ENCODE measurements around the gene PAK4.

Gene PAK4

GRCh38 chr19:39165857-39166256 lies 40.3 kb downstream of the PAK4 start:
- no peak for DNase-seq (ENCODE audit: low read depth in 2 of 2)

GRCh38 chr19:39166571-39167391 lies 41.2 kb downstream of the PAK4 start:
- DNase-seq (ENCODE audit: low read depth in 2 of 2), result no peak

GRCh38 chr19:39167461-39168257 lies 42.1 kb downstream of the PAK4 start:
- no peak for DNase-seq (ENCODE audit: low read depth in 2 of 2)

- DNase-seq (ENCODE audit: low read depth in 2 of 2), result no peak
Observed at GRCh38 chr19:39168258-39169142, 42.9 kb downstream of the PAK4 start.

GRCh38 chr19:39169143-39169810 lies 43.7 kb downstream of the PAK4 start:
- no peak for DNase-seq (ENCODE audit: low read depth in 2 of 2)

- DNase-seq (ENCODE audit: low read depth in 2 of 2), result no peak
Observed at GRCh38 chr19:39170386-39171231, 45.0 kb downstream of the PAK4 start.

GRCh38 chr19:39171479-39172465 lies 46.2 kb downstream of the PAK4 start:
- DNase-seq (ENCODE audit: low read depth in 2 of 2), result no peak

- no peak for DNase-seq (ENCODE audit: low read depth in 2 of 2)
Observed at GRCh38 chr19:39172700-39173501, 47.3 kb downstream of the PAK4 start.

GRCh38 chr19:39173502-39173991 lies 48.0 kb downstream of the PAK4 start:
- DNase-seq (ENCODE audit: low read depth in 2 of 2), result no peak

GRCh38 chr19:39174142-39174541 lies 48.6 kb downstream of the PAK4 start:
- DNase-seq (ENCODE audit: low read depth in 2 of 2), result no peak

- no peak for DNase-seq (ENCODE audit: low read depth in 2 of 2)
Observed at GRCh38 chr19:39174558-39175544, 49.3 kb downstream of the PAK4 start.

- no peak for DNase-seq (ENCODE audit: low read depth in 2 of 2)
Observed at GRCh38 chr19:39175564-39175963, 50.0 kb downstream of the PAK4 start.

GRCh38 chr19:39177110-39177699 lies 51.6 kb downstream of the PAK4 start:
- DNase-seq (ENCODE audit: low read depth in 2 of 2), result no peak

GRCh38 chr19:39177736-39178135 lies 52.1 kb downstream of the PAK4 start:
- DNase-seq (ENCODE audit: low read depth in 2 of 2), result no peak

- DNase-seq (ENCODE audit: low read depth in 2 of 2), result no peak
Observed at GRCh38 chr19:39178296-39179006, 52.9 kb downstream of the PAK4 start.

GRCh38 chr19:39179754-39180153 lies 54.2 kb downstream of the PAK4 start:
- DNase-seq (ENCODE audit: low read depth in 2 of 2), result no peak
